WTC11 (cell line): ENCODE measurements around the gene CLDN8. TPM values are rescaled to one million over a fixed set of nuclear protein-coding genes. Genes with fewer than 3 reads are reported as not detected.

Source experiments
- ATAC-seq: fragments of 200-7000 bp; cut with Tn5 transposase; 2 replicates; pipeline ENCODE4 v1.10.0; 2021; ENCODE audit warnings: mild to moderate bottlenecking, moderate library complexity
- CTCF ChIA-PET: fragments of 300-600 bp; sonication (Branson Sonifier 250); formaldehyde crosslinking; loops from one replicate; lab custom pipeline; 2021; ENCODE audit warnings: antibody characterized with exemption; lab: Charles Lee
- POLR2A ChIA-PET: fragments of 350-600 bp; sonication (Branson Sonifier 250); formaldehyde crosslinking; loops from one replicate; lab custom pipeline; 2021; ENCODE audit warnings: antibody characterized with exemption; lab: Charles Lee
- DNase-seq: peaks from one replicate; pipeline ENCODE4 v3.0.0; 2021; ENCODE audit warnings: low spot score
- H3K27ac Mint-ChIP-seq: 2 replicates; pipeline ENCODE4 v1.8.0; 2021; ENCODE audit warnings: mixed read lengths
- H3K27me3 Mint-ChIP-seq: 2 replicates; pipeline ENCODE4 v1.8.0; 2021; ENCODE audit warnings: low read depth, mild to moderate bottlenecking, moderate library complexity, mixed read lengths
- H3K36me3 Mint-ChIP-seq: 2 replicates; pipeline ENCODE4 v1.8.0; 2021; ENCODE audit warnings: mixed read lengths
- H3K4me1 Mint-ChIP-seq: 2 replicates; pipeline ENCODE4 v1.8.0; 2022; ENCODE audit warnings: mixed read lengths
- H3K4me3 Mint-ChIP-seq: 2 replicates; pipeline ENCODE4 v1.8.0; 2021; ENCODE audit warnings: mild to moderate bottlenecking, moderate library complexity, mixed read lengths
- H3K9me3 Mint-ChIP-seq: 2 replicates; pipeline ENCODE4 v1.8.0; 2021; ENCODE audit warnings: mixed read lengths
- ATF1 ChIP-seq: sonication (generic); formaldehyde crosslinking; IDR thresholded peaks from 2 replicates; pipeline ENCODE4 v1.8.1; 2023; ENCODE audit warnings: mild to moderate bottlenecking, moderate library complexity, missing genetic modification reagents
- CDX4 ChIP-seq: fragments of 250-450 bp; sonication (Bioruptor Pico); IDR thresholded peaks from 2 replicates; pipeline ENCODE4 v1.9.0; 2021; ENCODE audit warnings: moderate library complexity, mild to moderate bottlenecking, inconsistent platforms, borderline replicate concordance
- CREB1 ChIP-seq: sonication (generic); formaldehyde crosslinking; IDR thresholded peaks from 2 replicates; pipeline ENCODE4 v1.8.0; 2023; ENCODE audit warnings: mild to moderate bottlenecking, missing genetic modification reagents
- ETV6 ChIP-seq: sonication (generic); formaldehyde crosslinking; IDR thresholded peaks from 2 replicates; pipeline ENCODE4 v1.8.1; 2022; ENCODE audit warnings: mild to moderate bottlenecking, missing genetic modification reagents
- FOXK1 ChIP-seq: sonication (generic); formaldehyde crosslinking; IDR thresholded peaks from 2 replicates; pipeline ENCODE4 v1.8.0; 2022; ENCODE audit warnings: mild to moderate bottlenecking, moderate library complexity, missing genetic modification reagents
- GABPB1 ChIP-seq: sonication (generic); formaldehyde crosslinking; IDR thresholded peaks from 2 replicates; pipeline ENCODE4 v1.8.1; 2023; ENCODE audit warnings: mild to moderate bottlenecking, missing genetic modification reagents
- GRHL2 ChIP-seq: fragments of 250-450 bp; sonication (Bioruptor Pico); IDR thresholded peaks from 2 replicates; pipeline ENCODE4 v1.8.0; 2022; ENCODE audit warnings: mild to moderate bottlenecking, moderate library complexity; ENCODE audit not compliant: insufficient replicate concordance, severe bottlenecking
- HMGXB4 ChIP-seq: sonication (generic); formaldehyde crosslinking; IDR thresholded peaks from 2 replicates; pipeline ENCODE4 v1.8.1; 2023; ENCODE audit warnings: mild to moderate bottlenecking, moderate library complexity, missing genetic modification reagents
- KAT7 ChIP-seq: sonication (generic); formaldehyde crosslinking; IDR thresholded peaks from 2 replicates; pipeline ENCODE4 v1.8.1; 2023; ENCODE audit warnings: missing genetic modification reagents, mild to moderate bottlenecking, borderline replicate concordance
- NFE2L1 ChIP-seq: sonication (generic); formaldehyde crosslinking; IDR thresholded peaks from 2 replicates; pipeline ENCODE4 v1.8.1; 2023; ENCODE audit warnings: missing genetic modification reagents
- RELA ChIP-seq: sonication (generic); formaldehyde crosslinking; IDR thresholded peaks from 2 replicates; pipeline ENCODE4 v1.8.1; 2022; ENCODE audit warnings: missing genetic modification reagents, mild to moderate bottlenecking, borderline replicate concordance
- RORB ChIP-seq: fragments of 250-450 bp; sonication (Bioruptor Pico); IDR thresholded peaks from 2 replicates; pipeline ENCODE4 v1.9.0; 2021; ENCODE audit warnings: mild to moderate bottlenecking
- SP1 ChIP-seq: sonication (generic); formaldehyde crosslinking; conservative IDR thresholded peaks from 2 replicates; pipeline ENCODE4 v1.8.1; 2022; ENCODE audit warnings: missing genetic modification reagents
- TEAD4 ChIP-seq: sonication (generic); formaldehyde crosslinking; IDR thresholded peaks from 2 replicates; pipeline ENCODE4 v1.8.0; 2022; ENCODE audit warnings: mild to moderate bottlenecking, missing genetic modification reagents
- USF2 ChIP-seq: sonication (generic); formaldehyde crosslinking; IDR thresholded peaks from 2 replicates; pipeline ENCODE4 v1.8.1; 2023; ENCODE audit warnings: mild to moderate bottlenecking, missing genetic modification reagents, moderate library complexity
- ZNF138 ChIP-seq: sonication (generic); formaldehyde crosslinking; conservative IDR thresholded peaks from 2 replicates; pipeline ENCODE4 v1.8.1; 2022; ENCODE audit warnings: mild to moderate bottlenecking, moderate library complexity, missing genetic modification reagents
- ZNF232 ChIP-seq: sonication (generic); formaldehyde crosslinking; IDR thresholded peaks from 2 replicates; pipeline ENCODE4 v1.8.0; 2022; ENCODE audit warnings: mild to moderate bottlenecking, missing genetic modification reagents
- ZNF263 ChIP-seq: sonication (generic); formaldehyde crosslinking; IDR thresholded peaks from 2 replicates; pipeline ENCODE4 v1.8.1; 2022; ENCODE audit warnings: low read depth, mild to moderate bottlenecking, moderate library complexity, missing genetic modification reagents
- ZNF281 ChIP-seq: sonication (generic); formaldehyde crosslinking; IDR thresholded peaks from 2 replicates; pipeline ENCODE4 v1.8.0; 2023; ENCODE audit warnings: mild to moderate bottlenecking, missing genetic modification reagents
- total RNA-seq: library from RNA; stranded (reverse); gene quantifications from 3 replicates; pipeline ENCODE4 v1.2.3, GENCODE V29; 2021
- TF ChIP-seq, protein P1 (sequence below): sonication (generic); formaldehyde crosslinking; IDR thresholded peaks from 2 replicates; pipeline ENCODE4 v1.8.1; 2022; ENCODE audit warnings: mild to moderate bottlenecking, missing genetic modification reagents, moderate library complexity, borderline replicate concordance

The CLDN8 gene
- total RNA-seq, 1 experiment from 2014 or later = not detected

DNA sequence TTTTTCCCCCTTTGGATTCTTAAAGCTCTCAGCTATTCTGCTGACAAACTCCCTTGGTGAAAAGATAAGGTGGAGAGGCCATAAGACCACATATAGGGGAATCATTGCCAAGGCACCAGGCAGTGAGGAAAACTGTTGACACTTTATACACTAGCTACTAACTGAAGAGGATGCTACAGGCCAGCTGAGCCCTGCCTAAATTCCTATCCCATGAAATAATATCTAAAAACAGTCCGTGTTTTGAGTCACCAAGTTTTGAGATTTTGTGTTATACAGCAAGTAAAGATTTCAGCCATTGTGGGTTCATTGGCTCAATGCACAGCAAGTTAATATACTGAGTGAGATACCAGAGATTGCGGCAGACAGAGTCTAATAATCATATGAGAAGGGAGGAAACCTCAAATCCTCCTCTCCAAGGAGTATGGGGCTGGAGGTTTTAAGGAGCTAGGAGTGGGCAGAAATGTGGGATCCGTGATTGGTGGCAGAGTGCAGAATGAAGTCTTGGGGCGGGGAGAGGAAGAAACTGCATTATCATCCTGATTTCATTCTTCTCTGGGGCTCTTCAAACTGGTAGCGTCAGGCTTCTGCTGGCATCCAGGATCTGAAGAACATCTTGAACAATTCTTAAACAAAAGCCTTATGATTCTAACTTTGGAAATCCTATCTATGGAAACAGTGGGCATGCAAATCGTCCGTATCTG lies 9.2 kb downstream of the CLDN8 start:
- H3K9me3 Mint-ChIP-seq = no peaks in the 10 kb centered on the region

GRCh38 chr21:30200000-30200399 lies 15.9 kb downstream of the CLDN8 start:
- H3K36me3 Mint-ChIP-seq = no peaks in the 10 kb centered on the region; the same call in 1 of the 2 replicates
- no peak for ATAC-seq

More for the DNA sequence above, 9.2 kb downstream of the CLDN8 start:
- DNase-seq = no peak
- Mint-ChIP-seq H3K4me3 (no peak overlapping the region), H3K27me3 (no peaks in the 10 kb centered on the region), H3K36me3 (no peaks in the 10 kb centered on the region), H3K4me1 (peaks cover 10% of the 10 kb centered on the region), H3K27ac (no peak overlapping the region)
- CTCF ChIA-PET = no interaction called here
- TF ChIP-seq RORB (CRISPR knock-in tag) = no peak
- no peak for TF ChIP-seq RELA (CRISPR knock-in tag)
- TF ChIP-seq ZNF138 (CRISPR knock-in tag) = no peak
- TF ChIP-seq KAT7 (CRISPR knock-in tag) = no peak
- no peak for TF ChIP-seq NFE2L1
- no peak for TF ChIP-seq FOXK1
- no peak for TF ChIP-seq ZNF263
- no peak for TF ChIP-seq USF2 (CRISPR knock-in tag)
- no peak for TF ChIP-seq CREB1 (CRISPR knock-in tag)
- TF ChIP-seq ZNF281 (CRISPR knock-in tag) = no peak
- no peak for TF ChIP-seq GABPB1
- TF ChIP-seq ZNF232 (CRISPR knock-in tag) = no peak
- no peak for TF ChIP-seq HMGXB4 (CRISPR knock-in tag)
- TF ChIP-seq CDX4 (CRISPR knock-in tag) = no peak
- no peak for TF ChIP-seq SP1 (CRISPR knock-in tag)
- no peak for TF ChIP-seq TEAD4
- no peak for TF ChIP-seq GRHL2 (CRISPR knock-in tag)
- ATAC-seq = no peak
- POLR2A ChIA-PET = no interaction called here

More at GRCh38 chr21:30200000-30200399, 15.9 kb downstream of the CLDN8 start:
- H3K4me3 Mint-ChIP-seq = no peak overlapping the region
- no peaks in the 10 kb centered on the region for H3K27me3 Mint-ChIP-seq
- ChIA-PET CTCF (no interaction called here), POLR2A (no interaction called here)
- no peak for DNase-seq
- no peak overlapping the region for H3K27ac Mint-ChIP-seq
- TF ChIP-seq ATF1 (CRISPR knock-in tag) (no peak), ETV6 (no peak)
- TF ChIP-seq, protein P1, sequence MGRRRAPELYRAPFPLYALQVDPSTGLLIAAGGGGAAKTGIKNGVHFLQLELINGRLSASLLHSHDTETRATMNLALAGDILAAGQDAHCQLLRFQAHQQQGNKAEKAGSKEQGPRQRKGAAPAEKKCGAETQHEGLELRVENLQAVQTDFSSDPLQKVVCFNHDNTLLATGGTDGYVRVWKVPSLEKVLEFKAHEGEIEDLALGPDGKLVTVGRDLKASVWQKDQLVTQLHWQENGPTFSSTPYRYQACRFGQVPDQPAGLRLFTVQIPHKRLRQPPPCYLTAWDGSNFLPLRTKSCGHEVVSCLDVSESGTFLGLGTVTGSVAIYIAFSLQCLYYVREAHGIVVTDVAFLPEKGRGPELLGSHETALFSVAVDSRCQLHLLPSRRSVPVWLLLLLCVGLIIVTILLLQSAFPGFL = no peak
- peaks cover 10% of the 10 kb centered on the region for H3K9me3 Mint-ChIP-seq
- no peaks in the 10 kb centered on the region for H3K4me1 Mint-ChIP-seq
